ENCODE measurements around the gene RHOB. TPM values are rescaled to one million over a fixed set of nuclear protein-coding genes. Genes with fewer than 3 reads are reported as not detected.
"Not testable (repeated sequence)": the region's sequence is repeated elsewhere in the genome, so short reads cannot be mapped to it uniquely, and the experiment has no call there.

The RHOB gene
- total RNA-seq, 2 donors from 2014 or later, result 141 to 332 TPM

DNA sequence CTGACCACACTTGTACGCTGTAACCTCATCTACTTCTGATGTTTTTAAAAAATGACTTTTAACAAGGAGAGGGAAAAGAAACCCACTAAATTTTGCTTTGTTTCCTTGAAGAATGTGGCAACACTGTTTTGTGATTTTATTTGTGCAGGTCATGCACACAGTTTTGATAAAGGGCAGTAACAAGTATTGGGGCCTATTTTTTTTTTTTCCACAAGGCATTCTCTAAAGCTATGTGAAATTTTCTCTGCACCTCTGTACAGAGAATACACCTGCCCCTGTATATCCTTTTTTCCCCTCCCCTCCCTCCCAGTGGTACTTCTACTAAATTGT is 2.1 kb downstream of the RHOB start:
- intact Hi-C loops (cut with DNase I, micrococcal nuclease), result loop anchor here in 1 of 2 donors (10.0 kb wide), 1 partner anchor 196 kb away; no protein-coding TSS in a partner anchor
- ATAC-seq (no peak), DNase-seq (no peak)

DNA sequence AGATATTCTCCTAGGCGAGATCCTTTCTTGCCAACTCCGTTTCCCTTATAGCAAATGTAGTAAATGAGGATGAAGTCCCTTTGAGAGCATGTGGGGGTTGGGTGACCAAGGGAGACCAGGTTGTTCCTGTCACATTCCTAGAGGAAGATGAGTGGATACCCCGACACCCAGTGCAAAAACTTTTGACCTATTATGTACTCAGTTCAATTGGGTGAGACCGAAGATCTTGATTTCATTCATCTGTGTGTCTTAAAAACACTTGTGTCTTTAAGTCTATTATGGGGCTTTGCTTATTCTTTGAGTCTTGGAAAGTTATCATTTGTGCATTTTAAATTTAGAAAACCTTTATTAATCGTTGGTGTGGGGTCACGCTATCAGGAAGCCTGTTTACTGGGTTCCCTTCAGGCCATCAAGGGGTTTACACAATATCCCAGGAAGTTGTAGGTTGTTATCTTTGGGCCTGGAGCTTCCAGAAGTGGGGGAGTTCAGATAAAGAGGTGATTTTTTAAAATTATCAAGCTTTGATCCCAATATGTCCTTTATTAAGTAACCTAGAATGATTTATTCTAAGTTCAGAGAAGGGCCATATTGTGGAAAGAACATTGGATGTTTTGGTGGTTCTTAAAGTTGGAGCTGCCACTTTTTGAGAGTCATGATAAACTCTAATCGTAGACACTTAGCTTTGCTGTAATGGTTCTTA is 2.8 kb downstream of the RHOB start:
- intact Hi-C loops (cut with DNase I, micrococcal nuclease), result loop anchor here in 1 of 2 donors (10.0 kb wide), 1 partner anchor 195 kb away; no protein-coding TSS in a partner anchor
- DNase-seq (no peak), ATAC-seq (no peak)

DNA sequence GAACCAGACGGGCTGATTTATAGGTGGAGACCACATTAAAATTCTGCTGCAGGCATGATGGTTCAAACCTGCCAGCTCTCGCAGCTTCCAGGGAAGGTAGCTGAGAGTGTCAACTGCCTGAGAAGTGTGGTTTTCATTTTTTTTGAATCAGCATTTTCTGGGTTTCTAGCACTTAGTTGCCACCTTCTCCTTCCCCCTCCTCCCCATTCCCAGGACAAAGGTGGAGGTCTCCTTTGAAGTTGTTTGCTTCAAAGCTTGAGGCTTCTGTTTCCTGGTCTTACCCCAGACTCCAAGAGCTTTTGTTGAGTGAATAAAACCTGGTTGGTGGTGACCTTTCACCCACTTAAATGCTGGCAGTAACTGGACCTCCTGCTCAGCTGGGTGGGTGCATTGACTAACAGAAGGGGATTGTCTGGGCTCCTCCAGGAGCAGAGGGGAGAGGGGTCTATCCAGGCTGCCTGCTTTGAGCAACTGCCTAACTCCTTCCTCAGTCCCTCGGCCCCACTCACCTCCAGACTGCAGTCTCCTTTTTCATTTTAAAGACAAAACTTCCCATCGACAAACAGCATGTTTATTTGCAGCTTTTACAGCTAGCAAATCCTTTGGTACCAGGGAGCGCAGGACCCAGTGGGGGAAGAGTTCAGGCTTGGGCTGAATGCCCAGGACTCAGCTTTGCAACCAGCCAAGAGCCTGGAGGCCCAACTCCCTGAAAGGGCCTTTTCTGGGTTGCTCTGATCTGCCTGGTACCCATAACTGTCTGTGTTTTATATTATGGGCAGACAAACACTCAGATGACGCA is 3.5 kb downstream of the RHOB start:
- ATAC-seq, result no peak
- intact Hi-C loops (cut with DNase I, micrococcal nuclease), result no loop called here
- DNase-seq, result peak; percentile 39 to 82

DNA sequence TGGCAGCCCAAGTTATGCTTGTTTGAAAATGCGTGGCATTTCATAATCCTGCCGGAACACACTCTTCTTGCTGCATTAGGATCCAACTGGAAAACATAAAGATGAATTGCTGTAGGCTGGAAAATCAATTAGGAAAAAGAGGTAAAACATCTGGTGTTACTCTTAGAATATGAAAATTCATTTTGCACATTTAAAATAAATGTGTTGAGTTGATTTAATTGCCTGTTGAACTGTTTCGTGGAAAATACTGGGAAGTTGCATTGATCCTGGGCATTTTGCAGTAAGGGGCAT is 4.1 kb downstream of the RHOB start:
- no peak for DNase-seq
- ATAC-seq, result no peak
- intact Hi-C loops (cut with DNase I, micrococcal nuclease), result no loop called here

DNA sequence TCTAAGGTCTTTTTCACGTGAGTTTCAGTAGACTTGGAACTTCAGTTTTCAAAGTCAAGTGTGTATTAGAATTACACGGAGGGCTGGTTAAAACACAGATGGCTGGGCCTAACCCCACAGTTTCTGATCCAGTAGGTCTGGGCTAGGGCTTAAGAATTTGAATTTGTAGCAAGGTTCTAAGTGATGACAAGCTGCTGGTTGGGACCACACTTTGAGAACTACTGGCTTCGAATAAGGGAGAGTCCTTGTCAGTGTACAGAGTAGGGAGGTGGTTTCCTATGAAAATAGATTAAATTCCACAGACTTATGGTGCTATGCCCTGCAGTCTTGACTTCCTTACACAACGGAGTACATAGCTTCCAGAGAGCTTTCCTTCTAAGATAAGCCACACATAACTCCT is 4.5 kb downstream of the RHOB start:
- DNase-seq, result no peak
- ATAC-seq, result no peak

DNA sequence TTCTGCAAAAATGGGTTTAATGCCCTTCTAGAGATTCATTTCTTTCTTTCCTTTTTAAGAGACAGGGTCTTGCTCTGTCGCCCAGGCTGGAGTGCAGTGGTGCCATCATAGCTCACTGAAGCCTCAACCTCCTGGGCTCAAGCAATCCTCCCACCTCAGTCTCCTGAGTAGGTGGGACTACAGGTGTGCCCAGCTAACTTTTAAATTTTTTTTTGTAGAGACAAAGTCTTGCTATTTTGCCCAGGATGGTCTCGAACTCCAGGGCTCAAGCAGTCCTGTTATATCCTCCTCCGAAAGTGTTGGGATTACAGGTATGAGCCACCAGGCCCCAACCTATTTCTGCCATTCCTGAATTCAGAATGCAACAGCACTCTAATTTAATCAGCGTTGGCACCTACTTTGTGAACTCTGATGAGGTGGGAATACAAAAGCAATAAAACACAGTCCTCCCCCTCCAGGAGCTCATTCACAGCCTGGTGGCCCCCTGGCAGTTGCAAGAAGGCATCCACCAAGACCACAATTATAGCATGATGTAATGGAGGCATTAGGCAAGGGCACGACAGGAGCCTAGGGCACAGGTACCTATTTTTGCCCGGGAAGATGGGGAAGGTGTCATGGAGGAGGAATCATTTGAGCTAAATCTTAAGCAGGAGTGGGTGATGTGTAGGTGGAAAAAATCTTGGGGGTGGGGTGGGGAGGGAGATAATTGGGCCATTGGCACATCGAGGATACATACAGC is 5.1 kb downstream of the RHOB start:
- no peak for ATAC-seq
- no peak for DNase-seq
- intact Hi-C loops (cut with DNase I, micrococcal nuclease), result no loop called here

More for the DNA sequence above, 4.5 kb downstream of the RHOB start:
- intact Hi-C loops (cut with DNase I, micrococcal nuclease), result no loop called here

DNA sequence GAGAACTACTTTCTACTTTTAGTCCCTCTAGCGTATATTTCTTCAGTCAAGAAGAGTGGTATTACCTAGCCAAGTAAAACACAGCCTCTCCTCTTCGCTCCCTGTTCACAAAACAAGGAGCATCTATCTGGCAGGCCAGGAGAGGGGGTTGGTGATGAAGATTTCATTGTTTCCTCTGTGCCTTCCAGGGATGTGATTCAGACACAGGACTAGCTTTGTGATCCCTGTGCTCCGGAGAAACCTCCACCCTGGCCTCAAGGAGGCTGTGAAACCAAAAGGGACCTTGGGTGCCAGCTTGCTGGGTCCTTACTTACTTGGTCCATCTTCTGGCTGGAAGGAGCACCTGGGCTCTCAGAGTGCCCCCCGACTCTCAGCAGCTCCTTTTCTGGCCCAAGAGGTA is 5.7 kb downstream of the RHOB start:
- intact Hi-C loops (cut with DNase I, micrococcal nuclease), result no loop called here
- DNase-seq (no peak), ATAC-seq (no peak)

DNA sequence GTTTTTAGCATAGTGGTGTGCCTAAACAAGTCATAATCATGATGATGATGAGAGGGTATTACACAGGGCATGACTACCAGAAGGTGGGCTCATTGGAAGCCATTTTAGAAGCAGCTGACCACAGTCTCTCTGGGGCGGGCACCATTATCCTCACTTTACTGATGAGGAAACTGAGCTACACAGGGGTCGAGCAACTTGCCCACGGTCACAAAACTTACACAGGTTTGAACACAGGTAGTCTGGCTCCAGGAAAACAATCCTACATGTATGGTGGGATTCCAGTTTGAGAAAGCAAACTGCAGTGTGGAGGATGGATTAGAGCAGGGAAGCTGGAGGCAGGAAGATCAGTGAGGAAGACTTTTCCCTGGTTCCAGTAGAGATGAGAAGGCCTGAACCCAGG is 6.2 kb downstream of the RHOB start:
- intact Hi-C loops (cut with DNase I, micrococcal nuclease), result no loop called here
- no peak for ATAC-seq
- DNase-seq, result no peak

DNA sequence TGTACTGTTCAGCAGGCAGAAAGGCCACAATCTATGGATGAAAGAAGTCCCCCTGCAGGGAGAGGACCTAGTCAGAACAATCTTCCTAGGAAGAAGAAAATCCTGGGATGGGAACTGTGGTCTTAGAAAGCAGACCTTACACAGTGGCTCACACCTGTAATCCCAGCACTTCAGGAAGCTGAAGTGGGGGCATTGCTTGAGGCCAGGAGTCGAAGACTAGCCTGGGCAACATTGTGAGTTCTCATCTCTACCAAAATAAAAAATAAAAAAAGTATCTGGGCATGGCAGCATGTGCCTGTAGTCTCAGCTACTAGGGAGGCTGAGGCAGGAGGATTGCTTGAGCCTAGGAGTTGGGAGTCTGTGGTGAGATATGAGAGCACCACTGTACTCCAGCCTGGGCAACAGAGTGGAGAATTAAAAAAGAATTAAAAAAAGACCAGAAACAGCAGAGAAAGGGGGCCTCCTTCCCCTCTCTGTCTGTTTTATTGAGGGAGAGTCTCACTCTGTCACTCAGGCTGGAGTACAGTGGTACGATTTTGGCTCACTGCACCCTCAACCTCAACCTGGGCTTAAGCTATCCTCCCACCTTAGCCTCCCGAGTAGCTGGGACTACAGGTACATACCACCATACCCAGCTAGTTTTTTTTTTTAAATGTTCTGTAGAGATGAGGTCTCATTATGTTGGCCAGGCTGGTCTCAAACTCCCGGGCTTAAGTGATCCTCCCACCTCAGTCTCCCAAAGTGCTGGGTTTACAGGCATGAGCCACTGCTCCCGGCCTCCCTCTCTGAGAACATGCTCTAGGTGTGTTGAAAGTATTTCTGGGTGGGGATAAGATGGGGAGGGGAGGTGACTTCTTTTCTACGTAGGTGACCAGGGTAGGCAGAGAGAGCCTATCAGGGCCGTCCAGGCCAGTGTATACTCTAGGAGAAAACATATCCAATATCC is 7.4 kb downstream of the RHOB start:
- no peak for ATAC-seq
- no peak for DNase-seq
- intact Hi-C loops (cut with DNase I, micrococcal nuclease), result no loop called here

DNA sequence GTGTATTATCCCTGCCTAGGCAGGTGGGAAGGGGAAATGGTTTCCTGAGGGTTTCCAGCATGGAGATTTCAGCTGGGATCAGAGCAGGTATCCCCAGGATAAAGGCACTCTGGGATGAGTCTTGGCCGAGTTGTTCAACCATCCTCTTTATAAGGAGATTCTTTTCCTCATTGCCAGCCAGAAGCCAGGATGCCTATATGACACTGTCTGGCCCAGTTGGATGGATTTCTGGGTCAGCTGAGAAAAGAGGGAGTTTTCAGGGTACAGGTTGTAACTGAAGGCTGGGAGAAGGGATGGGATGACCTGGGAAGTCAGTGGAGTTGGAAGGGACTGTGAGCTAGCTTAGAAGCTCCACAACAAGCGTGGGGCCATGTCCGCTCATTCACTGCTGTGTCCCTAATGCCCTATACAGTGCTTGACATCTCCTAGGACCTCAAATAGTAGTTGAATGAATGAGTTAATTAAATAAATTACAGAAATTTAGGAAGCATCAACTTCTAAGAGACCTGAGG is 8.3 kb downstream of the RHOB start:
- intact Hi-C loops (cut with DNase I, micrococcal nuclease), result no loop called here
- DNase-seq, result no peak
- no peak for ATAC-seq

DNA sequence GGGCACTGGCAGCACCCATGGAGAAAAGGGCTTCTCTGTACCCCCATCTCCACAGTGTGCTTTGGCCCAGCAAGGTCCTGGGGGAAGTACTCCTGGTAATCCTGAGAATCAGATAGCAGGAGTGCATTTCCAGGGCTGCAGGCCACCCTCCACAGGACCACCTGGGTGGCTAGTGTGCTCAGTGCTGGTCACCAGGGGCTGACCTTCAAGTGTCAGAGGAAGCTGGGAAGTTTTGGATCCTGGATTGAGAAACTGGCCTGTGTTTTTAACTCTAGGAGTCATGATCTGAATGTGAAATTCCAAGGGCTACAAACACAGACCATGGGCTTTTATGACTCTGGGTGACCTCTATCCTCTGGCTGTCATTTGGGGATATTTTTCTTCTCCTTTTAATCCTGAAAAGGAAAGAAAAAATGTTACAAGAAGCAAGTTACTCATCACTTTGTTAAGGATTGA is 9.3 kb downstream of the RHOB start:
- no peak for ATAC-seq
- no peak for DNase-seq
- intact Hi-C loops (cut with DNase I, micrococcal nuclease), result no loop called here

DNA sequence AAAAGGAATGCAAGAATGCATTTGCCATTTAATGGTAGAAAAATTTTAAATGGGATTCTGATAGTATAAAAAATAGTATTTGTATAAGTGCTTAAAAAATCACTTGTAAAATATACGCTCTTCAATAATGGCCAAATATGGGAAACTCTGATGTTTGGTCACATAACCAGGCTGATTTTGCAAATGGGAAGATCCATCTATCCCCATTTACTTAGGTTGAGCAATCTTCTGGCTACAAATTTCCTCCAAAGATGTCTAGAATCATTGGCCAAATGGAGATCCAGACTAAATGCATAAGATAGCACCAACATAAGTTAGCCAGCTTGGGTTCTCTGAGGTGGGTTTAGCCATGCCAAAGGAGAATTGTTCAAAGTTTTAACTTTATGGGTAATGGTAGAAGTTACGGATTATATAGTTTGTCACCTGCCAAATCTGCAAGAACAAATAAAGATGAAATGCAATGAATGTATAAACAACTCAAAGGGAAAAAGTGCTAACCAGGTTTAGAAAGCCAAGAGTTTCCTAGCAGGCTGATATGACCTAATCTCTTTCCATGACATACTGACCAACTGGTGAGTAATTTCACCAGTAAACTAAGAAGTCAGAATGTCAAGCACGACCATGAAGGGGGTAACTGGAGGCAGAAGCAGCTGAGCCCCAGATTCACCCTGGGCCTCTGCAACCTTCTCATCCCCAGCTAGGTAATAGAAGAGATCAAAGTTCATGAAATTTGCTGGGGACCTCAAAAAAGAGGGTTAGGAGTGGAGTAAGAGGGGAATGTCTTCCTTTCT is 10.0 kb downstream of the RHOB start:
- intact Hi-C loops (cut with DNase I, micrococcal nuclease), result no loop called here
- ATAC-seq (no peak), DNase-seq (no peak)

DNA sequence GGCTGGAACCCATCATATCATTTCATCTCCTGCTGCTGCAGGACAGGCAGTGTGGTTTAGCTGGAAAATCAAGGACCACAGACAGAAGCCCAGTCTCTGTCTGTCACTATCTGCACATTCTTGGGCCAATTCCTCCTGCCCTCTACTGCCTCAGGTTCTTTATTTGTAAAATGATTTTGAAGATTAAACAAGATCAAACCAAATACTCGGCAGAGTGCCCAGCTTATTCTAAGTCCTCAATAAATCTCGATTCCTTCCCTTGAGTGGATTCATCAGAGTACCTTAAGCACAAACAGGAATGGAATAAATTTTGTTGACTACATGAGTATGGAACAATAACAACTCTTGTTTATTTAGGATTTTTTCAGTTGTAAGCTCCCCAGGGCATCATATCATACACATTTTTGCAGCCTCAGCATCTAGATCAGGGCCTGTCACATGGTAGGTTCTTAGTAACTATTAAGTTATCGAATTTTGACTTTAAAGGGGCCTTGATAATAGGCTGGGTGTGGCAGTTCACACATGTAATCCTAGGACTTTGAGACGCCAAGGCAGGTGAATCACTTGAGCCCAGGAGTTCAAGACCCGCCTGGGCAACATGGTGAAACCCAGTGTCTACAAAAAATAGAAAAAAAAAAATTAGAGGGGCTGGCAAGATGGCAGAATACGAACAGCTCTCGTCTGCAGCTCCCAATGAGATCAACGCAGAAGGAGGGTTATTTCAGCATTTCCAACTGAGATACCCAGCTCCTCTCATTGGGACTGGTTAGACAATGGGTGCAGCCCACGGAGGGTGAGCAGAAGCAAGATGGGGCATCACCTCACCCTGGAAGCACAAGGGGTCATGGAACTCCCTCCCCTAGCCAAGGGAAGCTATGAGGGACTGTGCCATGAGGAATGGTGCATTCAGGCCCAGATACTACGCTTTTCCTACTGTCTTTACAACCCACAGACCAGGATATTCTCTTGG is 11.1 kb downstream of the RHOB start:
- intact Hi-C loops (cut with DNase I, micrococcal nuclease), result no loop called here
- no peak for ATAC-seq
- no peak for DNase-seq

DNA sequence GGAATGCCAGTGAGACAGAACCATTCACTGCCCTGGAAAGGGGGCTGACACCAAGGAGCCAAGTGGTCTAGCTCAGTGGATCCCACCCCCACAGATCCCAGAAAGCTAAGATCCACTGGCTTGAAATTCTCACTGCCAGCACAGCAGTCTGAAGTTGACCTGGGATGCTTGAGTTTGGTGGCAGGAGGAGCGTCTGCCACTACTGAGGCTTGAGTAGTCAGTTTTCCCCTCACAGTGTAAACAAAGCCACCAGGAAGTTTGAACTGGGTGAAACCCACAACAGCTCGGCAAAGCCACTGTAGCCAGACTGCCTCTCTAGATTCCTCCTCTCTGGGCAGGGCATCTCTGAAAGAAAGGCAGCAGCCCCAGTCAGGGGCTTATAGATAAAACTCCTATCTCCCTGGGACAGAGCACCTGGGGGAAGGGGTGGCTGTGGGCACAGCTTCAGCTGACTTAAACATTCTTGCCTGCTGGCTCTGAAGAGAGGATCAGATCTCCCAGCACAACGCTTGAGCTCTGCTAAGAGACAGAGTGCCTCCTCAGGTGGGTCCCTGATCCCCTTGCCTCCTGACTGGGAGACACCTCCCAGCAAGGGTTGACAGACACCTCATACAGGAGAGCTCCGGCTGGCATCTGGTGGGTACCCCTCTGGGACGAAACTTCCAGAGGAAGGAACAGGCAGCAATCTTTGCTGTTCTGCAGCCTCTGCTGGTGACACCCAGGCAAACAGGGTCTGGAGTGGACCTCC is 12.0 kb downstream of the RHOB start:
- ATAC-seq; intact Hi-C loops (cut with DNase I, micrococcal nuclease); DNase-seq: not testable (repeated sequence)

DNA sequence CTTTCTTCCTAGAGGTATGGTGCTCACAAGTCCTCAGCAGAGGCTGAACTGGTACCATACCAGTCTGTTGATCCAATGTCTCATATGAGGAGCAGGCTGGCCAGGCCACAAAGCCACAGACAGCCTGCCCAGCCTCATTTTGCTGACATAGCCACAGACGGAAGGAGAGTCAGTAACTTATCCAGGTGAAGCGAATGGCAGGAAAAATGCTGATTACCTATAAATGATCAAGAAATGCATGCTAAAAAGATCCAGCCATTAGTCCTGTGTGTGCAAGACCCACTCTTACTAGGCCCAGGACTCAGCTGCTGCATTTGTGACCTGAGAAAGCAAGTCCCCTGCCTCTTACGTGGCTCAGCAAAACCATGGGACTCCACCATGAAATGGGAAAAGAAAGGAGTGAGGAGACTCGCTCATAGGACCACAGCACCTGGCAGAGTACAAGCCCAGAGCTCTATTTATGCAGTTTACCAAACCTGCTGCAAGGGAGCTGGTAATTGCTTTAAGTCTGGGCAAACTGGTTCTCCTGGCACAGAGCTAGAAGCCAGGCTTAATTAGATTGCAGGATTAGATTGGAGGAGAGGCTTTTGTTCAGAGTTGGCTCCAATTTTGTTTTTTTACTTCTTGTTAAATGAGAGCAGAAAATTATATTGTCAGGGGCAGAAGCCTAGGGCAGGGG is 19.0 kb downstream of the RHOB start:
- intact Hi-C loops (cut with DNase I, micrococcal nuclease), result no loop called here
- peak; percentile 71 for ATAC-seq
- DNase-seq, result no peak
